Measurements from ENCODE around the gene STXBP1. TPM values are rescaled to one million over a fixed set of nuclear protein-coding genes. Genes with fewer than 3 reads are reported as not detected.

Gene STXBP1
- total and polyA plus RNA-seq, 2 of the 8 experiments (the other 6 are each of a cell fraction or from before 2014, with no cell fraction given) = 11.5 to 60.9 TPM

GRCh38 chr9:127708952-127709587 lies 97.0 kb downstream of the STXBP1 start:
- Histone ChIP-seq H4K91ac (replicated peaks; ENCODE audit: insufficient read length, low read length) (no peak overlapping the region), H3K4me2 (ENCODE audit: insufficient read depth in 1 of 2, low read depth in 2 of 2, low read length in 2 of 2) (no peak overlapping the region), H2BK120ac (replicated peaks; ENCODE audit: low read depth, low read length) (no peak overlapping the region), H3K9me3 (ENCODE audit: insufficient read depth in 2 of 2, low read depth in 1 of 2, low read length in 1 of 2) (no peaks in the 10 kb centered on the region), H3K56ac (replicated peaks; ENCODE audit: insufficient read length, low read depth, low read length) (no peak overlapping the region), H3K36me3 (ENCODE audit: control insufficient read depth in 2 of 4, insufficient read depth in 4 of 4, low read length in 3 of 4) (no peaks in the 10 kb centered on the region), H3K79me1 (ENCODE audit: low read depth, low read length) (no peaks in the 10 kb centered on the region), H3K79me2 (ENCODE audit: control insufficient read depth in 1 of 2, insufficient read depth in 2 of 2, low read length in 2 of 2) (no peaks in the 10 kb centered on the region), H3K4me3 (ENCODE audit: extremely low read depth in 1 of 4, insufficient read depth in 2 of 4, low read depth in 3 of 4, low read length in 4 of 4) (no peak overlapping the region), H3K9ac (replicated peaks in 1 of 4; ENCODE audit: extremely low read depth in 1 of 4, low read depth in 3 of 4, low read length in 3 of 4) (no peak overlapping the region), H4K8ac (ENCODE audit: extremely low read depth, insufficient read depth, low read length) (no peak overlapping the region; the same call in 1 of the 2 replicates), H2BK15ac (ENCODE audit: low read length) (0 out of 2 replicates have a peak overlapping the region, but pooled peaks have one; percentile 12), H2AK5ac (ENCODE audit: low read depth, low read length) (peak overlapping the region; percentile 53; the same call in 1 of the 2 replicates), H2AFZ (ENCODE audit: low read length) (no peak overlapping the region), H3K23me2 (ENCODE audit: low read depth, low read length) (no peaks in the 10 kb centered on the region), H3K23ac (ENCODE audit: insufficient read length) (no peak overlapping the region), H3K18ac (ENCODE audit: extremely low read depth, low read length) (no peak overlapping the region), H3K4ac (replicated peaks; ENCODE audit: insufficient read length, low read depth, low read length) (no peak overlapping the region), H4K20me1 (replicated peaks in 1 of 2; ENCODE audit: control insufficient read depth in 1 of 2, insufficient read depth in 2 of 2, low read length in 2 of 2) (no peaks in the 10 kb centered on the region), H2BK5ac (ENCODE audit: low read depth, low read length) (no peak overlapping the region), H3K27me3 (replicated peaks in 1 of 4; ENCODE audit: control insufficient read depth in 3 of 4, extremely low read depth in 1 of 4, insufficient read depth in 3 of 4, low read length in 3 of 4) (no peaks in the 10 kb centered on the region), H2BK20ac (ENCODE audit: low read length) (no peak overlapping the region), H2BK12ac (ENCODE audit: low read depth, low read length) (peak overlapping the region; percentile 68; the same call in 1 of the 2 replicates), H4K5ac (ENCODE audit: insufficient read length, low read depth, low read length) (no peak overlapping the region), H3K14ac (ENCODE audit: insufficient read length) (no peak overlapping the region), H3K4me1 (replicated peaks in 1 of 4; ENCODE audit: control insufficient read depth in 3 of 4, insufficient read depth in 4 of 4, low read length in 3 of 4) (peaks cover 0 to 27% (median 19%) of the 10 kb centered on the region in 4 experiments; a peak in 6 of 7 replicates), H3K27ac (ENCODE audit: low read depth, low read length) (no peak overlapping the region)
- FAIRE-seq (no peak), DNase-seq (ENCODE audit: low read depth in 1 of 2, low spot score in 2 of 2) (no peak)
- ChIA-PET POLR2A (ENCODE audit: partially characterized antibody) (no interaction called here), CTCF (ENCODE audit: partially characterized antibody) (interaction anchor here (0.9 to 3.9 kb wide), 7 partner anchors 8 to 206 kb away, joined by 3 to 23 read pairs (median 3); partner anchors contain the start of genes CDK9 and TOR2A)
- WGBS, 2 experiments (ENCODE audit: extremely low coverage in 1 of 2, insufficient coverage in 1 of 2, insufficient read length in 1 of 2, insufficient replicate concordance in 2 of 2, low coverage in 1 of 2, low lambda C conversion rate in 2 of 2, missing lambda C conversion rate in 1 of 2) = 92% methylated on average over 8 of the region's 8 CpGs; no CpG with 5 or more reads in 1 of the 2 experiments
- no peak for TF ChIP-seq E2F6 (IDR thresholded peaks at IDR 0.05)
- TF ChIP-seq FOSL1 (IDR thresholded peaks at IDR 0.05; ENCODE audit: insufficient read depth, low read depth, low read length) = no peak
